A549 (cell line): Measurements from ENCODE around the gene PKLR. TPM values are rescaled to one million over a fixed set of nuclear protein-coding genes. Genes with fewer than 3 reads are reported as not detected.

ENCODE experiments used
- ATAC-seq, 2 experiments: fragments of 200-7000 bp in 1 of 2; fragments of >200 bp in 1 of 2; cut with Nextera tagmentation in 1 of 2; cut with Tn5 transposase in 1 of 2; 3 replicates each; pipeline versions ENCODE4 v1.8.0 to v1.9.1; 2018 to 2020; ENCODE audit warnings: mild to moderate bottlenecking in 1 of 2, moderate library complexity in 1 of 2
- CTCF ChIA-PET: fragments of 300-600 bp; sonication (Branson Sonifier 250); formaldehyde crosslinking; extraction: SDS; loops from one replicate; lab custom pipeline; 2021; ENCODE audit warnings: antibody characterized with exemption, inconsistent platforms; lab: Yijun Ruan, JAX
- POLR2A ChIA-PET: fragments of 350-600 bp; formaldehyde crosslinking; extraction: SDS; loops from one replicate; lab custom pipeline; 2021; ENCODE audit warnings: antibody characterized with exemption, inconsistent platforms; lab: Yijun Ruan, JAX
- DNase-seq, 2 experiments: peaks; one replicate each; pipeline versions ENCODE4 v3.0.0 to v3.0.0-alpha.2; 2011 to 2016; ENCODE audit warnings: low read depth in 1 of 2, low spot score in 1 of 2
- FAIRE-seq: peaks from 2 replicates; lab custom pipeline; 2011; peaks lifted over from hg19 to GRCh38; lab: Jason Lieb, UNC
- H3K27ac ChIP-seq, 2 experiments: fragments of >200 bp; sonication (Bioruptor Twin); formaldehyde crosslinking; 3 replicates each; pipeline ENCODE4 v1.5.1; 2016 to 2017
- H3K4me1 ChIP-seq: fragments of >200 bp; sonication (Bioruptor Twin); formaldehyde crosslinking; 3 replicates; pipeline ENCODE4 v1.6.1; 2016
- H3K4me2 ChIP-seq: fragments of >200 bp; sonication (Bioruptor Twin); formaldehyde crosslinking; 3 replicates; pipeline ENCODE4 v1.6.1; 2016
- H3K4me3 ChIP-seq: fragments of >200 bp; sonication (Bioruptor Twin); formaldehyde crosslinking; 3 replicates; pipeline ENCODE4 v1.5.1; 2016
- H3K9me3 ChIP-seq: fragments of >200 bp; sonication (Bioruptor Twin); formaldehyde crosslinking; 3 replicates; pipeline ENCODE4 v1.6.1; 2016
- BHLHE40 ChIP-seq: IDR thresholded peaks from 2 replicates; pipeline ENCODE4 v1.6.1; 2012; ENCODE audit warnings: low read depth, low read length, inconsistent platforms
- CHD2 ChIP-seq: fragments of 150-350 bp; IDR thresholded peaks from 2 replicates; pipeline ENCODE4 v1.6.1; 2014; ENCODE audit warnings: low read length; ENCODE audit not compliant: partially characterized antibody
- CTCF ChIP-seq: fragments of >200 bp; sonication (Bioruptor Twin); formaldehyde crosslinking; IDR thresholded peaks from 3 replicates; pipeline ENCODE4 v1.5.1; 2016
- E2F6 ChIP-seq: IDR thresholded peaks from 2 replicates; pipeline ENCODE4 v1.6.1; 2012; ENCODE audit warnings: low read depth, borderline replicate concordance
- EP300 ChIP-seq, 2 experiments: fragments of >200 bp; sonication (Bioruptor Twin); formaldehyde crosslinking; IDR thresholded peaks; 2 replicates in 1 of 2; 3 replicates in 1 of 2; pipeline ENCODE4 v1.6.1; 2016 to 2017
- FOXS1 ChIP-seq: fragments of 250-450 bp; sonication (Bioruptor Pico); IDR thresholded peaks from 2 replicates; pipeline ENCODE4 v1.5.0; 2020; ENCODE audit warnings: mild to moderate bottlenecking, moderate library complexity
- GATA3 ChIP-seq: IDR thresholded peaks from 2 replicates; pipeline ENCODE4 v1.6.1; 2012; ENCODE audit warnings: borderline replicate concordance
- JUN ChIP-seq, 2 experiments: fragments of >200 bp; sonication (Bioruptor Twin); formaldehyde crosslinking; IDR thresholded peaks; 2 replicates in 1 of 2; 3 replicates in 1 of 2; pipeline ENCODE4 v1.6.1; 2016 to 2017
- MAX ChIP-seq: IDR thresholded peaks from 2 replicates; pipeline ENCODE4 v1.6.1; 2012
- MAZ ChIP-seq: fragments of 150-350 bp; IDR thresholded peaks from 2 replicates; pipeline ENCODE4 v1.6.1; 2014; ENCODE audit warnings: antibody characterized with exemption, low read depth, low read length, borderline replicate concordance
- MYC ChIP-seq: IDR thresholded peaks from 2 replicates; pipeline ENCODE4 v1.6.1; 2012; ENCODE audit warnings: mild to moderate bottlenecking, inconsistent platforms, low read length, improper control_type of control experiment, borderline replicate concordance
- NFE2L2 ChIP-seq: fragments of 150-350 bp; conservative IDR thresholded peaks from 2 replicates; pipeline ENCODE4 v1.6.1; 2014; ENCODE audit warnings: low read length
- PBX3 ChIP-seq: IDR thresholded peaks from 2 replicates; pipeline ENCODE4 v1.6.1; 2012
- PHF8 ChIP-seq: fragments of 200-600 bp; sonication (generic); IDR thresholded peaks from 2 replicates; pipeline ENCODE4 v1.6.1; 2016; ENCODE audit warnings: low read depth, mild to moderate bottlenecking, antibody characterized with exemption, moderate library complexity, borderline replicate concordance
- POLR2AphosphoS2 ChIP-seq: conservative IDR thresholded peaks from 2 replicates; pipeline ENCODE4 v1.6.1; 2012; ENCODE audit warnings: low read length, improper control_type of control experiment, inconsistent platforms
- RAD21 ChIP-seq, 2 experiments: fragments of >200 bp in 1 of 2; sonication (Bioruptor Twin) in 1 of 2; formaldehyde crosslinking in 1 of 2; IDR thresholded peaks in 1 of 2; conservative IDR thresholded peaks in 1 of 2; 2 replicates in 1 of 2; 3 replicates in 1 of 2; pipeline ENCODE4 v1.6.1; 2012 to 2018; ENCODE audit warnings: inconsistent platforms in 1 of 2
- RCOR1 ChIP-seq: fragments of 150-350 bp; IDR thresholded peaks from 2 replicates; pipeline ENCODE4 v1.6.1; 2014; ENCODE audit warnings: antibody characterized with exemption, low read length, low read depth
- RNF2 ChIP-seq: fragments of 200-600 bp; sonication (generic); IDR thresholded peaks from 2 replicates; pipeline ENCODE4 v1.6.1; 2016; ENCODE audit warnings: low read depth, mild to moderate bottlenecking, antibody characterized with exemption, moderate library complexity, borderline replicate concordance
- SMC3 ChIP-seq: fragments of >200 bp; sonication (Bioruptor Twin); formaldehyde crosslinking; IDR thresholded peaks from 3 replicates; pipeline ENCODE4 v1.6.1; 2018; ENCODE audit warnings: inconsistent platforms
- TFCP2L1 ChIP-seq: fragments of 250-450 bp; sonication (Bioruptor Pico); IDR thresholded peaks from 2 replicates; pipeline ENCODE4 v1.5.0; 2021; ENCODE audit warnings: mild to moderate bottlenecking
- ZC3H11A ChIP-seq: fragments of 450-650 bp; IDR thresholded peaks from 2 replicates; pipeline ENCODE4 v1.6.1; 2014; ENCODE audit warnings: antibody characterized with exemption, mild to moderate bottlenecking
- ZSCAN20 ChIP-seq: fragments of 250-450 bp; sonication (Bioruptor Pico); IDR thresholded peaks from 2 replicates; pipeline ENCODE4 v1.8.0; 2022; ENCODE audit warnings: mild to moderate bottlenecking, moderate library complexity
- WGBS: methylation state at CpG from one replicate; pipeline ENCODE4 v1.1.6; 2017; ENCODE audit errors: missing lambda C conversion rate; 5-methylcytosine and 5-hydroxymethylcytosine counted together
- polyA plus RNA-seq, 4 experiments: library from polyadenylated mRNA; depleted of rRNA in 3 of 4; stranded (reverse); fragments of >200 nt; fragmentation: RNase III in 1 of 4; extraction: RNeasy Plus Mini Kit Qiagen cat#74134 plus additional on column Dnase treatment in 1 of 4; gene quantifications; 2 replicates in 3 of 4; 3 replicates in 1 of 4; pipeline ENCODE4 v1.2.3, GENCODE V29; 2011 to 2017

PKLR gene
- polyA plus RNA-seq, 2 of the 4 experiments (the other 2 are of a cell fraction): 0.03 TPM; not detected in 1

GRCh38 chr1:155277070-155277901 lies 24.0 kb downstream of the PKLR start, which contains the start of gene HCN3:
TSS of gene HCN3 (plus strand) at chr1:155277463. CDS start at chr1:155277591, 128 bp downstream.
- CTCF ChIA-PET: interaction anchor here (0.6 to 4.7 kb wide), 30 partner anchors 9 to 408 kb away, joined by 3 to 44 read pairs (median 5); partner anchors contain the start of genes PKLR and RUSC1
- POLR2A ChIA-PET: interaction anchor here (1.5 kb wide), 1 partner anchor 47 kb away, joined by 5 read pairs; no protein-coding TSS in a partner anchor

GRCh38 chr1:155273343-155274245 lies 27.6 kb downstream of the PKLR start, which contains the start of gene CLK2:
TSS of gene CLK2 (minus strand) at chr1:155273504. CDS start at chr1:155270977, 2,527 bp downstream.
- Histone ChIP-seq H3K27ac (peak within 1 kb of the TSS; percentile 90 to 98), H3K4me1 (peaks cover 15% of the 10 kb centered on the region; the same call in 2 of the 3 replicates), H3K4me3 (peak within 1 kb of the TSS; percentile 62), H3K9me3 (no peaks in the 10 kb centered on the region), H3K4me2 (peak within 1 kb of the TSS; percentile 93)
- WGBS: 37% methylated on average over 38 of the region's 61 CpGs
- POLR2A ChIA-PET: interaction anchor here (0.6 to 2.3 kb wide), 13 partner anchors 8 to 289 kb away, joined by 3 to 25 read pairs (median 5); partner anchors contain the start of genes ASH1L and SCAMP3
- CTCF ChIA-PET: interaction anchor here (0.7 to 16.5 kb wide), 7 partner anchors 15 to 227 kb away, joined by 3 to 326 read pairs (median 3); no protein-coding TSS in a partner anchor
- no peak for FAIRE-seq
- DNase-seq: peak; percentile 96
- peak; percentile 81 to 90 for ATAC-seq
- TF ChIP-seq NFE2L2 (no peak), TFCP2L1 (CRISPR knock-in tag) (no peak), CHD2 (no peak), MYC (peak; percentile 72), EP300 (IDR thresholded peaks at IDR 0.05) (no peak), BHLHE40 (no peak), CTCF (no peak), E2F6 (peak; percentile 95)

More at GRCh38 chr1:155277070-155277901, 24.0 kb downstream of the PKLR start, which contains the start of gene HCN3:
- Histone ChIP-seq H3K4me3 (peak within 1 kb of the TSS; percentile 93), H3K4me2 (peak within 1 kb of the TSS; percentile 95), H3K27ac (peak within 1 kb of the TSS; percentile 76 to 87), H3K4me1 (peaks cover 14% of the 10 kb centered on the region; the same call in 2 of the 3 replicates), H3K9me3 (no peaks in the 10 kb centered on the region)
- DNase-seq: peak; percentile 95 to 97
- TF ChIP-seq ZC3H11A (no peak), E2F6 (peak; percentile 99), RAD21 (conservative IDR thresholded peaks at IDR 0.05 in 1 of 2, IDR thresholded peaks at IDR 0.05 in 1 of 2) (peak; percentile 33 to 69; a peak in 4 of 5 replicates), CTCF (peak; percentile 87), JUN (IDR thresholded peaks at IDR 0.05) (peak in 1 of 2 experiments; percentile 57; a peak in 1 of 5 replicates), POLR2AphosphoS2 (no peak), FOXS1 (no peak), RCOR1 (no peak), GATA3 (no peak), RNF2 (no peak), MAX (peak; percentile 92), ZSCAN20 (CRISPR knock-in tag) (no peak), PBX3 (0 out of 2 replicates have a peak, but pooled peaks have one; percentile 21), PHF8 (peak; percentile 20; the same call in 1 of the 2 replicates), MAZ (0 out of 2 replicates have a peak, but pooled peaks have one; percentile 78), SMC3 (peak; percentile 90)
- ATAC-seq: peak; percentile 68 to 82
- WGBS: 9% methylated on average over 17 of the region's 68 CpGs
- no peak for FAIRE-seq
